Liver (tissue), 9 donors: ENCODE data around the gene PCDH8. TPM values are rescaled to one million over a fixed set of nuclear protein-coding genes. Genes with fewer than 3 reads are reported as not detected.

Experiments used
- DNase-seq: peaks from one replicate; pipeline ENCODE4 v3.0.0-alpha.2; 2017; ENCODE audit warnings: low spot score
- H3K27ac ChIP-seq, 2 donors: one replicate each; pipeline ENCODE4 v1.7.0; 2013; ENCODE audit warnings: inconsistent platforms in 2 of 2, low read length in 2 of 2, control low read depth in 1 of 2, low read depth in 1 of 2, mild to moderate bottlenecking in 1 of 2
- H3K27me3 ChIP-seq, 4 donors: one replicate each; pipeline versions ENCODE4 v1.6.1 to v1.7.0; 2013; ENCODE audit warnings: low read length in 3 of 4, inconsistent platforms in 1 of 4, mild to moderate bottlenecking in 1 of 4, moderate library complexity in 1 of 4; ENCODE audit not compliant: control insufficient read depth in 4 of 4, insufficient read depth in 4 of 4
- H3K36me3 ChIP-seq, 4 donors: one replicate each; pipeline versions ENCODE4 v1.6.1 to v1.7.0; 2013; ENCODE audit warnings: low read length in 3 of 4, mild to moderate bottlenecking in 3 of 4, low read depth in 1 of 4, moderate library complexity in 1 of 4; ENCODE audit not compliant: control insufficient read depth in 4 of 4, insufficient read depth in 3 of 4
- H3K4me1 ChIP-seq, 4 donors: one replicate each; pipeline versions ENCODE4 v1.6.1 to v1.7.0; 2013; ENCODE audit warnings: low read length in 3 of 4, mild to moderate bottlenecking in 3 of 4, moderate library complexity in 1 of 4; ENCODE audit not compliant: control insufficient read depth in 4 of 4, insufficient read depth in 4 of 4
- H3K4me3 ChIP-seq, 3 donors: one replicate each; pipeline versions ENCODE4 v1.6.1 to v1.7.0; 2013; ENCODE audit warnings: low read length in 3 of 3, control low read depth in 1 of 3, low read depth in 1 of 3, mild to moderate bottlenecking in 1 of 3
- H3K9ac ChIP-seq, 2 donors: one replicate each; pipeline ENCODE4 v1.7.0; 2013; ENCODE audit warnings: low read length in 2 of 2, mild to moderate bottlenecking in 2 of 2, moderate library complexity in 2 of 2, control low read depth in 1 of 2, low read depth in 1 of 2
- H3K9me3 ChIP-seq, 4 donors: one replicate each; pipeline versions ENCODE4 v1.6.1 to v1.7.0; 2013; ENCODE audit warnings: low read length in 3 of 4; ENCODE audit not compliant: control insufficient read depth in 4 of 4
- EGR1 ChIP-seq, 2 donors: IDR thresholded peaks; 2 replicates each; pipeline ENCODE4 v1.6.1; 2016 to 2018; ENCODE audit warnings: antibody characterized with exemption in 2 of 2, low read depth in 2 of 2
- FOXA1 ChIP-seq: IDR thresholded peaks from 2 replicates; pipeline ENCODE4 v1.6.1; 2016; ENCODE audit warnings: antibody characterized with exemption
- FOXA2 ChIP-seq: IDR thresholded peaks from 2 replicates; pipeline ENCODE4 v1.6.1; 2016; ENCODE audit warnings: antibody characterized with exemption
- GABPA ChIP-seq, 2 donors: IDR thresholded peaks in 1 of 2; conservative IDR thresholded peaks in 1 of 2; 2 replicates each; pipeline ENCODE4 v1.6.1; 2016; ENCODE audit warnings: antibody characterized with exemption in 2 of 2, mild to moderate bottlenecking in 1 of 2, moderate library complexity in 1 of 2
- HNF4A ChIP-seq, 2 donors: conservative IDR thresholded peaks; 2 replicates each; pipeline ENCODE4 v1.6.1; 2016; ENCODE audit warnings: antibody characterized with exemption in 2 of 2, mild to moderate bottlenecking in 2 of 2
- HNF4G ChIP-seq: IDR thresholded peaks from 2 replicates; pipeline ENCODE4 v1.6.1; 2016; ENCODE audit warnings: antibody characterized with exemption
- JUND ChIP-seq, 2 donors: IDR thresholded peaks; 2 replicates each; pipeline ENCODE4 v1.6.1; 2016; ENCODE audit warnings: antibody characterized with exemption in 2 of 2
- NR2F2 ChIP-seq: IDR thresholded peaks from 2 replicates; pipeline ENCODE4 v1.6.1; 2016; ENCODE audit warnings: antibody characterized with exemption
- RAD21 ChIP-seq, 2 donors: IDR thresholded peaks; 2 replicates each; pipeline ENCODE4 v1.6.1; 2016; ENCODE audit warnings: antibody characterized with exemption in 2 of 2, mild to moderate bottlenecking in 2 of 2
- RXRA ChIP-seq, 2 donors: IDR thresholded peaks; 2 replicates each; pipeline ENCODE4 v1.6.1; 2017 to 2018; ENCODE audit warnings: antibody characterized with exemption in 2 of 2, mild to moderate bottlenecking in 1 of 2
- SP1 ChIP-seq: IDR thresholded peaks from 2 replicates; pipeline ENCODE4 v1.6.1; 2018; ENCODE audit warnings: antibody characterized with exemption, mild to moderate bottlenecking
- TAF1 ChIP-seq: conservative IDR thresholded peaks from 2 replicates; pipeline ENCODE4 v1.6.1; 2016; ENCODE audit warnings: antibody characterized with exemption, mild to moderate bottlenecking
- YY1 ChIP-seq: IDR thresholded peaks from 2 replicates; pipeline ENCODE4 v1.6.1; 2016; ENCODE audit warnings: antibody characterized with exemption, mild to moderate bottlenecking
- WGBS: extraction: QIAGEN DNeasy Blood & Tissue Kit; methylation state at CpG from one replicate; pipeline ENCODE4 v1.1.7; 2013; 5-methylcytosine and 5-hydroxymethylcytosine counted together
- polyA plus RNA-seq, 2 donors: library from polyadenylated mRNA; stranded (reverse) in 1 of 2; unstranded in 1 of 2; fragments of 200-250 nt in 1 of 2; fragments of >200 nt in 1 of 2; fragmentation: Nextera tagmentation in 1 of 2; extraction: Ambion mirVana in 1 of 2; gene quantifications; one replicate each; pipeline versions ENCODE4 v1.2.1 to v1.2.3, GENCODE V29; 2013 to 2015
- total RNA-seq, 2 donors: library from RNA; depleted of rRNA; stranded (reverse); fragments of >200 nt; gene quantifications; one replicate each; pipeline ENCODE4 v1.2.3, GENCODE V29; 2014
- TF ChIP-seq, protein P1 (sequence below): IDR thresholded peaks from 2 replicates; pipeline ENCODE4 v1.6.1; 2016; ENCODE audit warnings: antibody characterized with exemption
- TF ChIP-seq, protein P2 (sequence below): IDR thresholded peaks from 2 replicates; pipeline ENCODE4 v1.6.1; 2016; ENCODE audit warnings: antibody characterized with exemption
- TF ChIP-seq, protein P3 (sequence below): fragments of 150-350 bp; IDR thresholded peaks from 2 replicates; pipeline ENCODE4 v1.5.1; 2017; ENCODE audit warnings: improper control_type of control experiment, low read depth, low read length; ENCODE audit not compliant: missing input control
- TF ChIP-seq, protein P4 (sequence below): IDR thresholded peaks from 2 replicates; pipeline ENCODE4 v1.6.1; 2016; ENCODE audit warnings: antibody characterized with exemption
- TF ChIP-seq, protein P5 (sequence below): IDR thresholded peaks from 2 replicates; pipeline ENCODE4 v1.6.1; 2016; ENCODE audit warnings: antibody characterized with exemption, mild to moderate bottlenecking
- donor health status: healthy.
- donor health status: healthy.
- donor health status: healthy.
- donor health status: healthy.
- donor health status: healthy.

The PCDH8 gene
- total and polyA plus RNA-seq, 4 donors, result not detected

DNA sequence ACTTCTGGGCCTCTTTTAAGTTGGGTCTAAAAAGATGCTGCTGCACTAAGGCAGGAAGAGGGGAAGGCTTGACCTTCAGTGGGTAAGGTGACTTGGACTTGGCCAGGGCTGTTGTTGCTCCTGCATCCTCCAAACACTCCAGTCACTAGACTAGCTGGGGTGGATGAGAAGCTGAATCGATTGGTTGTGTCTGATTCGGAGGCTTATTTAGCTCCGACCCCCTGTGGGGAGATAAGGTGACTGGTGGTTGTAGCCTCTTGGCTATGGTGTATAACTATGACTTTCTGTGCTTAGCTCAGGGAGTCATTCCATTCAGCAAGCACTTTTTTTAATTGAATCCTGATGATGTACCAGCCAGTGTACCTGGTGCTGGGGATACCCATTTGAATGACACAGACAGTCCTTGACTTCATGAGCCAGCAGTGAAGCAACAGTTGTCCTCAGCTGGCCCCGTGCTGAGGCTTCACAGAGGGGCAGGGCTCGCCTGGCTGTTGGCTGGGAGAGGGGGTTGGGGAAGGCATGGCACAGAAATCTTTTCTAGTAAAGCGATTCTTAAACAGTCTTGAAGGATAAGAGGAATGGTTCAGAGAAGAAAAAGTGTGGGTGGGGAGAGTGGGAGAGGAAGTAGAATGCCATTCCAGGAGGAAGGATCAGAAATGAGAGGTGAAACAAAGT, 9.9 kb downstream of the PCDH8 start:
- Histone ChIP-seq H3K27me3 (peaks cover 0 to 5% (median 1%) of the 10 kb centered on the region in 4 donors), H3K4me3 (no peak overlapping the region), H3K36me3 (no peaks in the 10 kb centered on the region), H3K4me1 (no peaks in the 10 kb centered on the region), H3K9me3 (no peaks in the 10 kb centered on the region), H3K27ac (no peak overlapping the region), H3K9ac (no peak overlapping the region)
- no peak for TF ChIP-seq GABPA (IDR thresholded peaks at IDR 0.05 in 1 of 2, conservative IDR thresholded peaks at IDR 0.05 in 1 of 2)
- TF ChIP-seq, protein P1, sequence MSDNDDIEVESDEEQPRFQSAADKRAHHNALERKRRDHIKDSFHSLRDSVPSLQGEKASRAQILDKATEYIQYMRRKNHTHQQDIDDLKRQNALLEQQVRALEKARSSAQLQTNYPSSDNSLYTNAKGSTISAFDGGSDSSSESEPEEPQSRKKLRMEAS, result no peak
- no peak for TF ChIP-seq RXRA (IDR thresholded peaks at IDR 0.05)
- TF ChIP-seq YY1, result no peak
- DNase-seq, result no peak
- WGBS, result 28% methylated on average over 6 of the region's 6 CpGs

DNA sequence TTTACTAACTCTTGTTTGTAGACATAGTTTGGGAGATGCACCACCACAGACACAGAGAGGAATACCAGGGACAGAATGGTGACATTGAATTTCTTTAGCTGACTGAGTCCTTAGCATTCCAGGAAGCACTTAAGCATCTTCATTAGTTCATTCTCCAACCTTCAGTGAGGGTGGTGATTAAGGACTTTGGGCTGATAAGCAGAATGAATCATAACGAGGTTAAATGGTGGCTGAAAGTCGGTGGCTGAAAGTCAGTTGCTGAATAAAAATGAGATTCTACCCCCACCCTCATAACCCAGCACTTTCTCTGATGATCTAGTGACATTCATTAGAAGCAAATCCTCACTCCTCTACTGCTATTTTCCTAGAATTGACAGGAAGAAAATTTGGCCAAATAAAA, 10.6 kb downstream of the PCDH8 start:
- DNase-seq, result no peak
- Histone ChIP-seq H3K4me3 (no peak overlapping the region), H3K36me3 (no peaks in the 10 kb centered on the region), H3K27me3 (peaks cover 0 to 5% (median 1%) of the 10 kb centered on the region in 4 donors), H3K4me1 (no peaks in the 10 kb centered on the region), H3K27ac (no peak overlapping the region), H3K9me3 (no peaks in the 10 kb centered on the region), H3K9ac (no peak overlapping the region)
- 37% methylated on average over 2 of the region's 2 CpGs for WGBS
- TF ChIP-seq EGR1 (IDR thresholded peaks at IDR 0.05; ENCODE audit: low read depth in 2 of 2) (no peak), FOXA1 (no peak), YY1 (no peak), JUND (IDR thresholded peaks at IDR 0.05) (no peak), RAD21 (IDR thresholded peaks at IDR 0.05) (no peak), SP1 (no peak), GABPA (IDR thresholded peaks at IDR 0.05 in 1 of 2, conservative IDR thresholded peaks at IDR 0.05 in 1 of 2) (no peak), NR2F2 (no peak), TAF1 (no peak), HNF4G (no peak), FOXA2 (no peak), HNF4A (conservative IDR thresholded peaks at IDR 0.05) (no peak)
- TF ChIP-seq, protein P2, sequence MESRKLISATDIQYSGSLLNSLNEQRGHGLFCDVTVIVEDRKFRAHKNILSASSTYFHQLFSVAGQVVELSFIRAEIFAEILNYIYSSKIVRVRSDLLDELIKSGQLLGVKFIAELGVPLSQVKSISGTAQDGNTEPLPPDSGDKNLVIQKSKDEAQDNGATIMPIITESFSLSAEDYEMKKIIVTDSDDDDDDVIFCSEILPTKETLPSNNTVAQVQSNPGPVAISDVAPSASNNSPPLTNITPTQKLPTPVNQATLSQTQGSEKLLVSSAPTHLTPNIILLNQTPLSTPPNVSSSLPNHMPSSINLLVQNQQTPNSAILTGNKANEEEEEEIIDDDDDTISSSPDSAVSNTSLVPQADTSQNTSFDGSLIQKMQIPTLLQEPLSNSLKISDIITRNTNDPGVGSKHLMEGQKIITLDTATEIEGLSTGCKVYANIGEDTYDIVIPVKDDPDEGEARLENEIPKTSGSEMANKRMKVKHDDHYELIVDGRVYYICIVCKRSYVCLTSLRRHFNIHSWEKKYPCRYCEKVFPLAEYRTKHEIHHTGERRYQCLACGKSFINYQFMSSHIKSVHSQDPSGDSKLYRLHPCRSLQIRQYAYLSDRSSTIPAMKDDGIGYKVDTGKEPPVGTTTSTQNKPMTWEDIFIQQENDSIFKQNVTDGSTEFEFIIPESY, result no peak
- TF ChIP-seq, protein P1, result no peak
- TF ChIP-seq, protein P3, sequence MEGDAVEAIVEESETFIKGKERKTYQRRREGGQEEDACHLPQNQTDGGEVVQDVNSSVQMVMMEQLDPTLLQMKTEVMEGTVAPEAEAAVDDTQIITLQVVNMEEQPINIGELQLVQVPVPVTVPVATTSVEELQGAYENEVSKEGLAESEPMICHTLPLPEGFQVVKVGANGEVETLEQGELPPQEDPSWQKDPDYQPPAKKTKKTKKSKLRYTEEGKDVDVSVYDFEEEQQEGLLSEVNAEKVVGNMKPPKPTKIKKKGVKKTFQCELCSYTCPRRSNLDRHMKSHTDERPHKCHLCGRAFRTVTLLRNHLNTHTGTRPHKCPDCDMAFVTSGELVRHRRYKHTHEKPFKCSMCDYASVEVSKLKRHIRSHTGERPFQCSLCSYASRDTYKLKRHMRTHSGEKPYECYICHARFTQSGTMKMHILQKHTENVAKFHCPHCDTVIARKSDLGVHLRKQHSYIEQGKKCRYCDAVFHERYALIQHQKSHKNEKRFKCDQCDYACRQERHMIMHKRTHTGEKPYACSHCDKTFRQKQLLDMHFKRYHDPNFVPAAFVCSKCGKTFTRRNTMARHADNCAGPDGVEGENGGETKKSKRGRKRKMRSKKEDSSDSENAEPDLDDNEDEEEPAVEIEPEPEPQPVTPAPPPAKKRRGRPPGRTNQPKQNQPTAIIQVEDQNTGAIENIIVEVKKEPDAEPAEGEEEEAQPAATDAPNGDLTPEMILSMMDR, result no peak
- TF ChIP-seq, protein P4, sequence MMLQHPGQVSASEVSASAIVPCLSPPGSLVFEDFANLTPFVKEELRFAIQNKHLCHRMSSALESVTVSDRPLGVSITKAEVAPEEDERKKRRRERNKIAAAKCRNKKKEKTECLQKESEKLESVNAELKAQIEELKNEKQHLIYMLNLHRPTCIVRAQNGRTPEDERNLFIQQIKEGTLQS, result no peak
- TF ChIP-seq, protein P5, sequence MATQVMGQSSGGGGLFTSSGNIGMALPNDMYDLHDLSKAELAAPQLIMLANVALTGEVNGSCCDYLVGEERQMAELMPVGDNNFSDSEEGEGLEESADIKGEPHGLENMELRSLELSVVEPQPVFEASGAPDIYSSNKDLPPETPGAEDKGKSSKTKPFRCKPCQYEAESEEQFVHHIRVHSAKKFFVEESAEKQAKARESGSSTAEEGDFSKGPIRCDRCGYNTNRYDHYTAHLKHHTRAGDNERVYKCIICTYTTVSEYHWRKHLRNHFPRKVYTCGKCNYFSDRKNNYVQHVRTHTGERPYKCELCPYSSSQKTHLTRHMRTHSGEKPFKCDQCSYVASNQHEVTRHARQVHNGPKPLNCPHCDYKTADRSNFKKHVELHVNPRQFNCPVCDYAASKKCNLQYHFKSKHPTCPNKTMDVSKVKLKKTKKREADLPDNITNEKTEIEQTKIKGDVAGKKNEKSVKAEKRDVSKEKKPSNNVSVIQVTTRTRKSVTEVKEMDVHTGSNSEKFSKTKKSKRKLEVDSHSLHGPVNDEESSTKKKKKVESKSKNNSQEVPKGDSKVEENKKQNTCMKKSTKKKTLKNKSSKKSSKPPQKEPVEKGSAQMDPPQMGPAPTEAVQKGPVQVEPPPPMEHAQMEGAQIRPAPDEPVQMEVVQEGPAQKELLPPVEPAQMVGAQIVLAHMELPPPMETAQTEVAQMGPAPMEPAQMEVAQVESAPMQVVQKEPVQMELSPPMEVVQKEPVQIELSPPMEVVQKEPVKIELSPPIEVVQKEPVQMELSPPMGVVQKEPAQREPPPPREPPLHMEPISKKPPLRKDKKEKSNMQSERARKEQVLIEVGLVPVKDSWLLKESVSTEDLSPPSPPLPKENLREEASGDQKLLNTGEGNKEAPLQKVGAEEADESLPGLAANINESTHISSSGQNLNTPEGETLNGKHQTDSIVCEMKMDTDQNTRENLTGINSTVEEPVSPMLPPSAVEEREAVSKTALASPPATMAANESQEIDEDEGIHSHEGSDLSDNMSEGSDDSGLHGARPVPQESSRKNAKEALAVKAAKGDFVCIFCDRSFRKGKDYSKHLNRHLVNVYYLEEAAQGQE, result no peak
